Lower leg skin (tissue), 4 donors: Measurements from ENCODE around the gene LDAF1. TPM values are rescaled to one million over a fixed set of nuclear protein-coding genes. Genes with fewer than 3 reads are reported as not detected.

Experiments
- DNase-seq, 2 donors: peaks; one replicate each; pipeline ENCODE4 v3.0.0-alpha.2; 2019; ENCODE audit warnings: low spot score in 2 of 2
- H3K4me3 ChIP-seq: fragments of 200-600 bp; sonication (generic); 2 replicates; pipeline ENCODE4 v1.5.1; 2017; ENCODE audit warnings: mild to moderate bottlenecking, low read depth; ENCODE audit not compliant: poor library complexity, severe bottlenecking
- CTCF ChIP-seq, 3 donors: fragments of 450-650 bp; IDR thresholded peaks; one replicate each; pipeline ENCODE4 v1.5.1; 2016; ENCODE audit warnings: antibody characterized with exemption in 3 of 3, mild to moderate bottlenecking in 3 of 3, moderate library complexity in 2 of 3
- POLR2A ChIP-seq, 2 donors: fragments of 450-650 bp; IDR thresholded peaks; one replicate each; pipeline ENCODE4 v1.6.1; 2016 to 2017; ENCODE audit warnings: antibody characterized with exemption in 2 of 2, mild to moderate bottlenecking in 1 of 2, moderate library complexity in 1 of 2
- WGBS, 2 donors: methylation state at CpG; one replicate each; pipeline ENCODE4 v1.1.5; 2018; 5-methylcytosine and 5-hydroxymethylcytosine counted together
- intact Hi-C: fragments of 100-400 bp; cut with DNase I; formaldehyde crosslinking; loops from one replicate; pipeline ENCODE4 v1.15.0; 2023; ENCODE audit warnings: low total_unique reads
- total RNA-seq, 4 donors: library from RNA; depleted of rRNA; stranded (reverse); fragments of >200 nt; gene quantifications; one replicate each; pipeline ENCODE4 v1.1.0, GENCODE V29; 2016

Gene LDAF1
- total RNA-seq, 4 donors from 2014 or later = 188 to 208 (median 200) TPM

GRCh38 chr16:21222495-21223337, 64.2 kb downstream of the LDAF1 start:
- DNase-seq = no peak
- no peak for TF ChIP-seq POLR2A (IDR thresholded peaks at IDR 0.05)
- TF ChIP-seq CTCF (IDR thresholded peaks at IDR 0.05) = no peak
- WGBS, 2 donors = 75 to 79% methylated on average over 4 of the region's 4 CpGs

GRCh38 chr16:21223787-21224186, 65.3 kb downstream of the LDAF1 start:
- WGBS, 2 donors = 77% methylated on average over 9 of the region's 9 CpGs
- H3K4me3 ChIP-seq = no peak overlapping the region
- no peak for DNase-seq
- TF ChIP-seq CTCF (IDR thresholded peaks at IDR 0.05) (no peak), POLR2A (IDR thresholded peaks at IDR 0.05) (no peak)
- intact Hi-C loops = no loop called here

More at GRCh38 chr16:21222495-21223337, 64.2 kb downstream of the LDAF1 start:
- no peak overlapping the region for H3K4me3 ChIP-seq
- intact Hi-C loops = no loop called here

DNA sequence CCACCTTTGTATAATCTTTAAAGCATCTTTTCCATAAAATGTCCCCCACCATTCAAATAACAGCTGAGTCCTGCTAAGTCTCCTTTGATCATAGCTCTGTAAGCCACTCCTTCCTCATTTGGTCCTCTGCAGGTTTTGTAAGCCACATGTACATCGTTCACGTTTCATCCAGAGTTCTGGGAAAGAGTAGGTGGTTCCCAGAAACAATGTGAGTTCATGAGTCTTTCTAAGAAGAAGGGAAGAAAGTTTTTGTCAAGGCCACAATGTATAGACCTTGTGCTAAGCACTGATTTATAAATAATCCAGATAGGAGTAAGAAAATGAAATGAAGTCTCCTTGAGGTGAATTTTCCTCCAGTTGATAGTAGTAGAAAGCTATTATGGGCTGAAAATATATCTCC, 66.3 kb downstream of the LDAF1 start:
- no peak for DNase-seq
- H3K4me3 ChIP-seq = no peak overlapping the region
- intact Hi-C loops = no loop called here
- WGBS, 2 donors = 73 to 77% methylated on average over 2 of the region's 2 CpGs
- TF ChIP-seq CTCF (IDR thresholded peaks at IDR 0.05) = no peak

DNA sequence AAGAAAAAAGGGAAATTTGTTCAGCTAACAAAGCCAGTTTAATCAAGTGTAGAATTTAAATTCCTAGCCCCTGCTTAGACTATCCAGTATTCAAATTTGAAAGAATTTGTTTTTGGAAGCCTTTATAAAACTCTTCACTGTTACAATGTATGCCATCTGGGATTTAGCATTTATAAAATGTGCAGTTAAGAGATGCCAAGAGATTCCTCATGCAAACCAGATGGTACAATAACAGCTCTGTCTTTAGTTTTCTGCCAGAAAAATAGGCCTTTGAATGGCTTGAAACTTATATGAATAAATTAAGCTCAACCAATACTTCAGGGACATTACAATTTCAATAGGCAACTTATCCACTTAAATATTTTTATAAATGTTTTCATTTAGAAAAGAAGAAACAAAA, 68.3 kb downstream of the LDAF1 start:
- TF ChIP-seq CTCF (IDR thresholded peaks at IDR 0.05) = no peak
- no peak for TF ChIP-seq POLR2A (IDR thresholded peaks at IDR 0.05)
- DNase-seq = no peak
- H3K4me3 ChIP-seq = no peak overlapping the region
- intact Hi-C loops = no loop called here

- DNase-seq = no peak
- TF ChIP-seq CTCF (IDR thresholded peaks at IDR 0.05) (no peak), POLR2A (IDR thresholded peaks at IDR 0.05) (no peak)
- no peak overlapping the region for H3K4me3 ChIP-seq
- intact Hi-C loops = no loop called here
Observed at GRCh38 chr16:21227866-21228265, 69.4 kb downstream of the LDAF1 start.
